RPMI7951 (cell line): ENCODE measurements around the gene COX7B. TPM values are rescaled to one million over a fixed set of nuclear protein-coding genes. Genes with fewer than 3 reads are reported as not detected.
"Not testable (repeated sequence)": the region's sequence is repeated elsewhere in the genome, so short reads cannot be mapped to it uniquely, and the experiment has no call there.

Experiments used
- DNase-seq: peaks from one replicate; pipeline ENCODE4 v3.0.0-alpha.2; 2012; ENCODE audit warnings: low read depth
- total RNA-seq: library from RNA; depleted of rRNA; stranded (reverse); fragments of >200 nt; shearing (Covaris generic); gene quantifications from 2 replicates; pipeline ENCODE4 v1.2.3, GENCODE V29; 2014; rRNA removed

The COX7B gene
- total RNA-seq, 1 experiment from 2014 or later: 1,058 TPM

GRCh38 chrX:77945031-77945430 lies 45.8 kb downstream of the COX7B start:
- not testable (repeated sequence) for DNase-seq

GRCh38 chrX:77945910-77946545 lies 46.8 kb downstream of the COX7B start:
- DNase-seq: no peak

DNA sequence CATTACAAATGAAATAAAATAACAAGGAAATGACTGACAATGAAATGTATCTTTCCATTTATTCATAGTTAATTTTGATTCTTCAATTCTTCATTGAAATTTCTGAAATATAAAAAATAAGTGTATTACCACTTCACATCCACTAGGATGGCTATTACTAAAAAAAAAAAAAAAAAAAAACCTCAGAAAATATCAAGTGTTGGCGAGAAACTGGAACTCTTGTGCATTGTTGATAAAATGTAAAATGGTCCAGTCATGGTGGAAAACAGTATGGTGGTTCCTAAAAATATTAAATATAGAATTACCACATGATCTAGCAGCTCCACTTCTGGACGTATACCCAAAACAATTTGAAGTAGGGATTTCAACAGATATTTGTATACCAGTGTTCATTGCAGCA lies 47.3 kb downstream of the COX7B start:
- no peak for DNase-seq

GRCh38 chrX:77949840-77950239 lies 50.6 kb downstream of the COX7B start:
- no peak for DNase-seq

- DNase-seq: no peak
These were observed 52.9 kb downstream of the COX7B start for GRCh38 chrX:77952173-77952572.

- no peak for DNase-seq
These were observed 54.0 kb downstream of the COX7B start for GRCh38 chrX:77953302-77953701.

DNA sequence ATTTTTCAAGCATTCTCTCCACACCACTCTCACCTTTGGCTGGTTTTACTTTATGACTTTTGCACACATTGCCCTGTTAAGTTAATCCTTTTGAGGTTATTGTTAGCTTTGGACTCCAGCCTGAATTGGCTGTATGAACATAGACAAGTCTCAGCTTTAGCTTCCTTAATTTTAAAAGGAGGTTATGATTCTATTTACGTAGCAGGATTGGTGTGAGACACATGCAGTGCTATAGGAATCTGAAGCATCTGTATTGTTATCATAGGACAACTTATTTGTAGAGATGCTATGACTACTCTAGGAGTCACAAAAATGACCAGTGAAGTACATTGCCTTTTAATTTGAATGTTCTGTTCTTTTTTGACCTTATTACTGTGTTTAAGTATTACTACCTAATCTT lies 54.4 kb downstream of the COX7B start:
- no peak for DNase-seq

Other genes starting within 250 kb of the COX7B start
- 48.9 and 82.6 TPM in 2 replicates for gene ATRX, start 113.3 kb upstream of the COX7B start, total RNA-seq
- gene MAGT1, start 4.0 kb upstream of the COX7B start, total RNA-seq: 130 and 164 TPM in 2 replicates
- gene ATP7A, start 11.2 kb downstream of the COX7B start, total RNA-seq: 14.1 and 15.0 TPM in 2 replicates
- gene PGAM4, start 70.2 kb downstream of the COX7B start, total RNA-seq: not detected in 2 replicates
- gene PGK1, start 204.8 kb downstream of the COX7B start, total RNA-seq: 1,280 and 1,342 TPM in 2 replicates
- gene TAF9B, start 240.2 kb downstream of the COX7B start, total RNA-seq: 34.2 and 47.3 TPM in 2 replicates